SHP77 treated with DMSO at 0.1 percent for 48 hours (cell line): ENCODE data around the gene TMEFF1.

Source experiments
- DNase-seq: peaks from one replicate; lab custom pipeline; 2025; lab: John Stamatoyannopoulos, UW

TMEFF1 gene

DNA sequence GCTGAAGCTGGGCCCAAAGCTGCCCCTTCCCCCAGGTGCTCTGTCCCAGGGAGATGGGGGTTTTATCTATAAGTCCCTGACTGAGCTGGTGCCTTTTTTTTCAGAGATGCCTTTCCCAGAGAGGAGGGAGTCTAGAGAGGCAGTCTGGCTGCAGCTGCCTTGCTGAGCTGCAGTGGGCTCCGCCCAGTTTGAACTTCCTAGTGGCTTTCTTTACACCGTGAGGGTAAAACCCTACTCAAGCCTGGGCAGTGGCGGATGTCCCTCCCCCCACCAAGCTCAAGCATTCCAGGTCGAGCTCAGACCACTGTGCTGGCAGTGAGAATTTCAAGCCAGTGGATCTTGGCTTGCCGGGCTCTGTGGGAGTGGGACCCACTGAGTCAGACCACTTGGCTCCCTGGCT, 146.2 kb downstream of the TMEFF1 start:
- no peak for DNase-seq

DNA sequence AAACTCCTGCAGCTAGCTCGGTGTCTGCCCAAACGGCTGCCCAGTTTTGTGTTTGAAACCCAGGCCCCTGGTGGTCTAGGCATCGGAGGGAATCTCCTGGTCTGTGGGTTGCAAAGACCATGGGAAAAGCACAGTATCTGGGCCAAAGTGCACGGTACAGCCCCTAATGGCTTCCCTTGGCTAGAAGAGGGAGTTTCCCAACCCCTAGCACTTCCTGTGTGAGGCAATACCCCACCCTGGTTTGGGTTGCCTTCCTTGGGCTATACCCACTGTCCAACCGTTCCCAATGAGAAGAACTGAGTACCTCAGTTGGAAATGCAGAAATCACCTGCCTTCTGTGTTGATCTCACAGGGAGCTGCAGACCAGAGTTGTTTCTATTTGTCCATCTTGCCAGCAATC, 146.7 kb downstream of the TMEFF1 start:
- DNase-seq = no peak

- DNase-seq = no peak
Measured at GRCh38 chr9:100623969-100624368, 151.0 kb downstream of the TMEFF1 start.

DNA sequence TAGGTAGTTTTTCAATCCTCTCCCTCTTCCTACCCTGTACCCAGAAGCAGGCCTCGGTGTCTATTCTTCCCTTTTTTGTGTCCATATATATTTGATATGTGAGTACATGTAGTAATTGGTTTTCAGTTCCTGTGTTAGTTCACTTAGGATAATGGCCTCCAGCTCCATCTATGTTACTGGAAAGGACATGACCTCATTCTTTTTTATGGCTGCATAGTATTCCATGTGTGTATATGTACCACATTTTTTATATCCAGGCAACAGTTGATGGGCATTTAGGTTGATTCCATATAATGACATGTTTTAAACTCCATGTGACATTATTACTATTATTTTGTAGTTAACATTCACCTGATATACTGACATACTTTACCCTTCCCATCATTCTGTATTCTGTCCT, 154.0 kb downstream of the TMEFF1 start:
- DNase-seq = no peak
